SH-SY5Y (cell line): Measurements from ENCODE around the gene CCNL2.

Experiments
- GATA2 ChIP-seq: IDR thresholded peaks from 2 replicates; pipeline ENCODE4 v1.6.1; 2011; ENCODE audit warnings: mild to moderate bottlenecking, low read depth, low read length
- GATA3 ChIP-seq: IDR thresholded peaks from 2 replicates; pipeline ENCODE4 v1.6.1; 2011; ENCODE audit warnings: low read depth, mild to moderate bottlenecking, low read length, moderate library complexity

CCNL2 gene

DNA sequence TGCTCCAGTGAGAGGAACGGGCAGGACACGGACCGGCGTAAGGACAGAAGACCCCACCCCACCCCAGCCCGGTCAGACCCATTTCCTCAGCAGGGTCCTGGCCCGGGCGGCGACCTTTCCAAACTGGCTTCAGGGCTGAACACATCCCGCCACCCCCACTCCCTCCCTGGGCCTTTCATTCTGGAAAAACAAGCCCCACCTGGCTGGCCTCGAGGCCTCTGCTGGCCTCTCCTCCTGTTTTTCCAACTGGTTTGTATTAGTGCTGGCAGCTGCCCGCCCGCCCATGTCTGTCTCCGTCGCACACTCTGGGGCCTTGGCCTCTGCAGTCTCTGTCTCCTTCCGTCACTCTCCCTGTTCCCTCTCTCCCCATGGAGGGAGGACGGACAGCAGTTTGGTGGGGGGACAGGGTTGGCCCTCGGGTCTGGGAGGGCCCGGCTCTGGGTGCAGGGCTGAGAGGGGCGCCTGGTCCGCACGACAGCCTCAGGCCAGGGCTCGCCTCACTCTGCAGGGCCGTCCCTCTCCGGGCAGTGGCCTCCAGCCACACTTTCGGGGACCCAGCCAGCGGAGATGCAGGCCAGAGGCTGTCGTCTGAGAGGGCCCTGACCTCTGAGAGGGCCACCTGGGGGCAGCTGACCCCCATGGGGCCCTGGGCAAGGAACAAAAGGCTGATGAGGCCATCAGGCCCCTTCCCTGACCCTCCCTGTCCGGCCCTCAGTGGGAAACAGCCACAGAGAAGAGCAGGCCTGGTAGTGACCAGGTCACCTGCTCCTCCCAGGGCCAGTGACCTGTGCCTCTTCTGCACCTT, 39.3 kb downstream of the CCNL2 start:
- TF ChIP-seq GATA3 (no peak), GATA2 (no peak)

GRCh38 chr1:1359308-1359663, 39.8 kb downstream of the CCNL2 start:
- TF ChIP-seq GATA3 (no peak), GATA2 (no peak)

GRCh38 chr1:1358433-1359271, 40.5 kb downstream of the CCNL2 start, which contains the start of gene MXRA8:
MXRA8 (minus strand) TSS chr1:1358555; CDS start chr1:1358504, 51 bp downstream.
- TF ChIP-seq GATA2 = no peak
- no peak for TF ChIP-seq GATA3

- TF ChIP-seq GATA3 (no peak), GATA2 (no peak)
Observed at GRCh38 chr1:1357871-1358432, 41.2 kb downstream of the CCNL2 start.

- TF ChIP-seq GATA3 (no peak), GATA2 (no peak)
Observed at GRCh38 chr1:1356796-1357401, 42.2 kb downstream of the CCNL2 start.

DNA sequence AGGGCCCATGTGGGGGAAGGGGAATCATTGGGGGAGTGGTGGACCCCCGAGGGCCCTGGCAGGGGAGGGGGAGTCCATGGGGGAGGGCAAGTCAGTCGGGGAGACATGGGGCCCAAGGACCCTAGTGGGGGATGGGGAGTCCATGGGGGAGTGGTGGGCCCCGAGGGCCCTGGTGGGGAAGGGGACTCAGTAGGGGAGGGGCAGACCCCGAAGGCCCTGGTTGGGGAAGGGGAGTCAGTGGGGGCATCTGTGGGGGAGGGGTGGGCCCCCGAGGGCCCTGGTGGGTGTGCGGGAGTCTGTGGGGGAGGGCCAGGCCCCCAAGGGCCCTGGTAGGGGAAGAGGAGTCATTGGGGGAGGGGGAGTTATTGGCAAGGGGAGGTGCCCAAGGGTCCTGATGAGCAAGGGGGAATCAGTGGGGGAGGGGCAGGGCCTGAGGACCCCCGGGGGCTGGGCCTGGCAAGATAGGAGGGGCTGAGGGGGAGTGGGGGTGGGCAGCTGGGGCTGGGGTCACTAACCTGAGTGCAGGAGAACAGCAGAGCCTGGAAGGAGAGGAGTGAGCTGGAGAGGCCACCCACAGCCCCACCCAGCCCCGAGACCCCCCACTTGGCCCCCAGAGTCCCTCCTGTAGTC, 42.9 kb downstream of the CCNL2 start:
- no peak for TF ChIP-seq GATA2

- TF ChIP-seq GATA3 (no peak), GATA2 (no peak)
Observed at GRCh38 chr1:1355416-1355815, 43.7 kb downstream of the CCNL2 start.

- no peak for TF ChIP-seq GATA2
- TF ChIP-seq GATA3 = no peak
Observed at GRCh38 chr1:1354271-1355247, 44.6 kb downstream of the CCNL2 start.

DNA sequence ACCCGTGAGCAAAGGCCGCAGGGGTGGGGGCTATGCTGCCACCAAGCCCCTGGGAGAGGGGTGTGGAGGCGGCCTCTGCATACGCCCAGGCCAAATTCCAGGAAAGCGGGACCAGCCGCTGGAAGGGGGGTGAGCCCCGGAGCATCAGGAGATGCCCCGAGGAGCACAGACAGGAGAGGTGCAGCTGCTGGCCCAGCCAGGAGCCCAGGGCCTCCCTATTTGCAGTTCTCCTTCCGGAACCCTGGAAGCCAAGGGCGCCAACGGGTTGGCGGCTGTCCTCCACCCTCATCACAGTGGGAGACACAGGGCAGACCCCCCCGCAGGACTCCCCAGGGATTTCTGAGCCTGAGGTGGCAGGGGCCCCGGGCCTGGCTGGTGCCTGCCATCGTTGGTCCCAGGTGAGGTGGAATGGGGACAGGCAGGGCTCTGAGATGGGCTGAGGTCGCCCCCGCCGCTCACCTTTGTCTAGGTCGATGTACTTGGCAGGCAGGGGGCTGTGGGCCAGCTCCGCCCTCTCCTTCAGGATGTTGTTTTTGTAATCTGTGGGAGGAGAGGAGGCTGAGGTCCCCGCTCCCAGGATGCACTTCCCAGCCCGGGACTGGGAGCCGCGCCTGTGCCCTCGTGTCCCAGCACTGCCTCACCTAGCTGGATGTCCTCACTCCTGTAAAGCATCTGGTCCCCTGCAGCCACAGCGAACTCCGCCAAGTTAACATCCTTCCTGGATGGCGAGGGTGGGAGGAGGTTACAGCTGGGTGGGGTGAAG, 45.6 kb downstream of the CCNL2 start:
- no peak for TF ChIP-seq GATA2
- TF ChIP-seq GATA3 = no peak

DNA sequence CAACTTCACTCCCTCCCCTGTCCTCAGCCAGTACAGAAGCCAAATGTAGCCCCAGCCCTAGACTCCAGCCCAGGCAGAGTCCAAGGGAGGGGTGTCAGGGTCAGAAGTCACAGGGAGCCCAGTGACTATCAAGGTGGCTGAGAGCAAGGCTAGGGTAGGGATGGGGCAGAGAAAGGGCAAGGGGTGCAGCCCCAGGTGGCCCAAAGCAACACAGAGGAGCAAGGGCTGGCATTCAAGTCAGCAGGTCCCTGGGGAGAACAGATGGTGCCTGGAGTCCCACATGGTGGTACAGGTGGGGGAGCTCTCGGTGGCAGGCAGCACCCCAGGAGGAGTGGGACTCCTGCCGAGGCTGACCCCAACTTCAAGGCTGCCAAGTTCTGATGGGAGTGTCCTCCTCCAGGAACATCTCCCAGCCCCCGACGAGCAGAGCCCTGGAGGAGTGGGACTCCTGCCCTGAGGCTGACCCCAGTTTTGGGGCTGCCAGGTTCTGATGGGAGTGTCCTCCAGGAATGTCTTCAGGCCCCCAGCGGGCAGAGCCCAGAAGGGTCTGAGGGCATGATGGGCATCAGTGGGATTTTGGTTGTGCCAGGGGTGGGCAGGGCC, 46.2 kb downstream of the CCNL2 start:
- TF ChIP-seq GATA2 (no peak), GATA3 (no peak)

DNA sequence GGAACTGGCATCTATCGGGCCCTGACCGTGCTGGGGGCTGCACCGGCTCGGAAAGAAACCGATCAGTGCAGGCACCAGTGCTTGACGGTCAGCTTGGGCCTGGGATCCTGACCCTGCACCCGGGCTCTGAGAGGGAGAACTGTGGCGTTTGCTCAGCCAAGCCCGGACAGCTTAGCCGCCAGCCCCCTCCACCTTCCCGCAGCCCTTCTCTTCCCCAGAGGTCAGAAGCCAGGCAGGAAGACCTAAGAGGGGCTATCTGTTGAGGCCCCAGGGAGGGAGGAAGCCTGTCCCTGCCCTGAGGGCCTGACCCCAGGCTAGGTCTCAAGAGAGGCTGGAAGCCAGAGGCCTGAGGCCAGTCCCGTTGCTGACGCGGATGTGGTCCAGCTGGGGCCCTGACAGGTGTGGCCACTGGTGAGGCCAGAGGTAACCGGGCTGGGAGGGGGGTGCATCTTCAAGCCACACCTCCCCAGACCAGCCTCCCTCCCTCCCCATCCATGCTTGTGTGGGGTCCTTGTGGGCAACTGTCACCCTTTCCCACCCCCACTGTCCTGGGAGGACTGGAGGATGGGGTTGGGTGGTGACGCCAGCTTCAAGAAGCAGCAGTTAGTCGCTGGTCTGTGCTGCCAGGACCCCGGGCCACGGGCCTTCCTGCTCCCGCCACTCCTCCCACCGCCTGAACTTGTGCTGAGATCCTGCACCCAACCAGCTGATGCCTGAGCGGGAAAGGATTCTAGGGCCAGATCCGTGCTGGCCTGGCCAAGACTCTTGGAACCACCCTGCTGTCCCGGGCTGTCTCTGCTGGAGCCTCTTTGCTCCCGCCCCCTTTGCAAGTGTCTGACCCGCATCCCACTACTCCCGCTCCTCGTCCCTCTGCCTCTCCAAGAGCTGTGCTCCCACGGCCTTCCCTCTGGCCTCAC, 47.4 kb downstream of the CCNL2 start:
- no peak for TF ChIP-seq GATA3
